RWPE1 (cell line): ENCODE results near the gene NPY2R.

ENCODE experiments used
- CTCF ChIA-PET: fragments of 350-600 bp; sonication (Branson Sonifier 250); formaldehyde crosslinking; extraction: SDS; loops from one replicate; lab custom pipeline; 2021; lab: Yijun Ruan, JAX
- POLR2A ChIA-PET: fragments of 400-600 bp; formaldehyde crosslinking; extraction: SDS; loops from one replicate; lab custom pipeline; 2020; ENCODE audit warnings: antibody characterized with exemption; ENCODE audit not compliant: low non-redundant PET; lab: Yijun Ruan, JAX
- DNase-seq: peaks from one replicate; pipeline ENCODE4 v3.0.0; 2012; ENCODE audit warnings: low spot score
- H3K27ac ChIP-seq: fragments of 450-650 bp; 2 replicates; pipeline ENCODE4 v1.5.1; 2017
- CTCF ChIP-seq: fragments of 450-650 bp; conservative IDR thresholded peaks from 2 replicates; pipeline ENCODE4 v1.5.1; 2017; ENCODE audit warnings: low read depth, mild to moderate bottlenecking

NPY2R gene

GRCh38 chr4:155208258-155209054, at the start of gene NPY2R:
Gene NPY2R (plus strand): TSS chr4:155208636. CDS start chr4:155213940, 5,304 bp downstream.
- H3K27ac ChIP-seq = no peak within 1 kb of the TSS
- DNase-seq = no peak
- ChIA-PET CTCF (no interaction called here), POLR2A (no interaction called here)
- no peak for TF ChIP-seq CTCF

- no peak overlapping the region for H3K27ac ChIP-seq
- no peak for DNase-seq
- no peak for TF ChIP-seq CTCF
- ChIA-PET CTCF (interaction anchor here (0.6 kb wide), 1 partner anchor 268 kb away, joined by 3 read pairs; no protein-coding TSS in a partner anchor), POLR2A (no interaction called here)
These were observed 47.1 kb upstream of the NPY2R start for GRCh38 chr4:155161357-155161756.

GRCh38 chr4:155164718-155165117, 43.7 kb upstream of the NPY2R start:
- ChIA-PET POLR2A (no interaction called here), CTCF (no interaction called here)
- H3K27ac ChIP-seq = no peak overlapping the region
- DNase-seq = no peak
- TF ChIP-seq CTCF = no peak

- H3K27ac ChIP-seq = no peak overlapping the region
- CTCF ChIA-PET = no interaction called here
- no peak for TF ChIP-seq CTCF
- POLR2A ChIA-PET = no interaction called here
- no peak for DNase-seq
These were observed 37.9 kb upstream of the NPY2R start for GRCh38 chr4:155170569-155170968.

GRCh38 chr4:155173371-155173770, 35.1 kb upstream of the NPY2R start:
- TF ChIP-seq CTCF = no peak
- ChIA-PET POLR2A (no interaction called here), CTCF (no interaction called here)
- no peak overlapping the region for H3K27ac ChIP-seq
- no peak for DNase-seq

- no peak for DNase-seq
- no peak overlapping the region for H3K27ac ChIP-seq
- ChIA-PET POLR2A (no interaction called here), CTCF (no interaction called here)
- TF ChIP-seq CTCF = no peak
These were observed 33.8 kb upstream of the NPY2R start for GRCh38 chr4:155174668-155175067.
